CD4-positive, alpha-beta T cell treated with Interleukin-2 at 100 ng/mL for 4 hours (primary cell): ENCODE results near the gene KDSR.
A peak's percentile ranks its signal among the peaks of the same experiment; 100 is the strongest.

Source experiments
- DNase-seq: peaks from one replicate; pipeline ENCODE4 v3.0.0-alpha.2; 2020; ENCODE audit warnings: low spot score

The KDSR gene

GRCh38 chr18:63303547-63303946, 63.5 kb downstream of the KDSR start:
- no peak for DNase-seq

- DNase-seq: no peak
These were observed 64.2 kb downstream of the KDSR start for GRCh38 chr18:63302636-63303405.

DNA sequence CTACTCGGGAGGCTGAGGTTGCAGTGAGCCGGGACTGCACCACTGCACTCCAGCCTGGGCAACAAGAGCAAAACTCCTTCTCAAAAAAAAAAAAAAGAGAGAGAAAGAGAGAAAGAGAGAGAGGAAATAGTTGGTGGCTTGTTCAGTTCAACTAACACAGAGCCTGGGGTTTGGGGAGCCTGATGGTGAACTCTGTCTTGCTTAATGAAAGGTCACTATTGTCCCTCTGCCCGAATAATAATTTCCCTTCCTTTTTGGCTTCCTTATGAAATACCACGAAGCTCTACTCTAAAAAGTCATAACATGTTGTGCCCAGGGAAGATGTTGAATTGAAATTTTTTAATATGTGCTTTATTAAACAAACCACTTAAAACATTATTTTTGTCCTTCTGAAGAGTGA, 64.8 kb downstream of the KDSR start:
- DNase-seq: no peak

GRCh38 chr18:63301434-63301833, 65.6 kb downstream of the KDSR start:
- DNase-seq: peak; percentile 32

DNA sequence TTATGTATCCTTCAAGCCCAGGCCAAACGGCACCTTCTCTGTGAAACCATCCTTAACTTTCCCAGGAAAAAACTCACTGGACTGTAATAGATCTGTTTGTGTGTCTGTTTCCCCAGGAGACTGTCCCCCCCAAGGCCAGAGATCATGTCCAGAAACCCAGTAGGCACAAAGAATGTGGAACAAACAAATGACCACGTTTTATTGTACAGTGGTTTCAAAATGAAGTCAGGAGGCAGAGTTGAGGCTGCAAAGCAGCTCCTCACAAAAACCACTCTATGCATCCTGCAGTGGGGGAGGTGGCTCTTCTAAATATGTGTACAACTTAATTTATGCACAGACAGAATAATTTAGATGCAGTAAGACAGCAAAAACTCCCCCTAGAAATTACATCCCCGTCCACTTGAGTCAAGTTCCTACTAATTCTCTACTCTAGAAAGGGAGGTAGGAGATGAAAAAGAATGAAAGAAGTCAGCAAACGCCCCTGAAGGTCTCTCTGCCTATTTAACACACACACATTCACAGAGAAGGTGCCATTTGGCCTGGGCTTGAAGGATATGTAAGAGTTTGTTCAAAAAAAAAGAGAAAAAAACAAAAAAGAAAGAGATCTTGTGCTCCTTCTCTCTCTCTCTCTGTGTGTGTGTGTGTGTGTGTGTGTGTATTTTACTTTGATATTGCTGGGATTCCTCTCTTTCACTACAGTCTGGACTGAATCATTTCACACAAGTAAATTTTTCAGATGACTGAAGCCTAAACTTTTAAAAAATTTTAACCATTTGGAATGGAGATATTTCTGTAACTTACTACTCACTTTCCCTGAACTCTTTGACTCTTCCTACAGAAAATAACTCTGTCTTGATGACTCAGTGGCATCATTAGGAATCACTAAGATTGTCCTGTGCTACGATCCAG, 66.9 kb downstream of the KDSR start:
- DNase-seq: peak; percentile 36

- DNase-seq: peak; percentile 59
These were observed 68.3 kb downstream of the KDSR start for GRCh38 chr18:63298400-63299365.

DNA sequence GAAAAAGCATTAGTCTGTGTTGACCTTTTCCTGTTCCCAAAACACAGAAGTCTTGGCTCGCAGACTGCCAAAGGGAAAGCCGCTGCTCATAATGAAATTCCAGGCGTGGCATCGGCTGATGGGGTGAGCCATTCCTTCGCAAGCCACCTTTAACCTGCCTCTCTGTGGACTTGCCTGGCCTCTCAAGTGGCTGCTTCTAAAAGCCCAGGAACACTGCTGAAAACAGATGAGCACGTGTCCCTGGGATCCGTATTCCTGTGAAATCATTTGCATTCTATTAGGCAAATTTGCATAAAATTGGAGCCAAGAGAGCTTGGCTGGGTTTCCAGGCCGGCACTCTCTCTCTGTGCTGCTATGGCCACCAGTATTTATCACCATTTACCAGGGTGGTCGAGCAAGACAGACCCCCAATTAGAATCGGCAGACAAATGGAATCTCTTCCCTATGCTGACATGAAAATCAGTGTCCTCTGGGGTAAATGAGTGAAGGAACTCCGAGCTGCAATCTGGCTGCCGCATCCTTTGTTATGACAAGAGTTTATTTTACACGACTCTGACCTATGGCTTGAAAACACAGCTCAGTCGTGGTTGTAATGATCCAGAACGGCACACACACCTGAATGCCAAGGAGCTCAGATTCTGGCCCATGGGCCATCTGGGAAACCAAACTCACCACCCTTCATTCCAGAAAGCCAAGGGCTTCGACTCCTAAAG, 69.2 kb downstream of the KDSR start:
- no peak for DNase-seq

- DNase-seq: no peak
These were observed 73.1 kb downstream of the KDSR start for GRCh38 chr18:63293935-63294334.

- peak; percentile 50 for DNase-seq
These were observed 73.9 kb downstream of the KDSR start for GRCh38 chr18:63292831-63293683.

DNA sequence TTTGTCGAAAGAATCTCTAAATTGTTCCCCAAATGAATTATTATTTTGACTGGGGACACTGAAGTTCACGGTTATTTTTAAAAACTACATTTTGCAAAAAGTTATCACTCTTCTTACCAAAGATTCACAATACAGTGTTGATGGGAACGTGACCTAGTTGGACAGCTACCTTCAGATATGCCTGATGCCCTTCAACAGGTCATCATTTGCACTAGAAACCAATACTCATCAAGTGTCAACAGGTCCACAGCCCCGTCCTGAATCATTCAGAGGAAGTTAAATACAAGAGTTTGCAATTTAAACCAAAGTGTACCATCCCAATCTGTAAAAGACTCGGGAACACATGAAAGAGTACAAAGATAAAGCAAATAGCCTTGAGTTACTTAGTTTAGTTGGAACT, 75.7 kb downstream of the KDSR start:
- DNase-seq: no peak

DNA sequence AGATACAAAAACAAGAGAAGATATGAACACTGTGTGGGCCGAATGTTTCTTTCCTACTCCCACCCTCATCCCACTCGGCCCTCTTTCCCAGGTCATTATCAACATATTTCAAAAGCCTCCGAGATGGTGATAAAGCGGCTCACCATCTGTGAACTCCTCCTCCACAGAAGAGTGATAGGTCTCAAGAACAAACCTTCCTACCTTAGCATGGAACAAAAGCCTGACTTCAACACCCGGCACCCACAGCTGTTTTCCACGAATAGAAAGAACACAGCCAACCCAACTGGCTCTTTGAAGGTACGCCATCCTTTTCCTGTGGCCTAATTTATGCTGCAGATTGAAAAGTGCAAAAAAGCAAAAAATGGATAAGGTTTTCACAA, 76.2 kb downstream of the KDSR start:
- peak; percentile 67 for DNase-seq

GRCh38 chr18:63290166-63290820, 76.7 kb downstream of the KDSR start:
- DNase-seq: no peak

DNA sequence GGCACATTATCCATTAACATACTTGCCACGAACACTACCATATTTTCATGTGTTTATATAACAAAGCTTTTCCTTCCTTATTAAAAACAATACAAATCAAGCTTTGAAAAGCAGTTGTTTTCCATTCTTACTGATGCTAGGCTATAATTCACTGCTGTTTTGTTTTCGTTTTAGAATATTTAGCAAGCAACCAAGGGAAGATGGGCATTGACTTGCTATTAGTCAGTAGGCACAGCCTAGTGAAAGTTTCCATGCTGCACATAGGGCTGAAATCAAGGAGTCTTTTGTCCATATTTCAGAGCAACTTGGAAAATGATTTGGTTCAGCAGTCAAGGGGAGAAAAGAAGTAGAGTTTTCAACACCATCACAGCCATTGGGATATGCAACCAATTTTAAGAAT, 78.7 kb downstream of the KDSR start:
- DNase-seq: no peak

DNA sequence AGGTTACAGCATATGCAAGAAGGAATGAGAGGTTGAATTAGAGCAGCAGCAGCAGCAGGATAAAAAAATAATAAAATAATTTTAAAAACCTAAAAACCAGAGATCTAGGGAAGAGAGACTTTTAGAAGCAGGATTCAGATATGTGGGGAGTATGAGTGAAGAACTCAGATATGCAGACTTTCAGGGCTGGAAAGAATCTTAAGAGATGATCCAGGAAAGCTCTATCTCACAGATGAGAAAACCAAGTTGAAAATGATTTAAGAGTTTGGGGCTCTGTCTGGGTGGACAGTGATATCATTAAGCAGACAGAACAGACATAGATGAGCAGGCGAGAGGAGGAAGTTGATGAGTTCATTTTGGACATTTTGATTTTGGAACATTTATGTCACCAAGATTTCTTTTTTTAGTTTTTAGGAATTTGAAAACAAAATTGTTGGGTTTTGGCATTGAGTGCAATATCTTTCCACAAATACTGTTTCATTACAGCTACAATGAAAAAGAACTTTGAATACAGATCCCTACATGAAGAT, 79.2 kb downstream of the KDSR start:
- DNase-seq: no peak

- no peak for DNase-seq
These were observed 80.1 kb downstream of the KDSR start for GRCh38 chr18:63286926-63287325.

GRCh38 chr18:63284827-63285733, 81.9 kb downstream of the KDSR start:
- no peak for DNase-seq

- DNase-seq: no peak
These were observed 82.7 kb downstream of the KDSR start for GRCh38 chr18:63284173-63284799.
